Testis (tissue), 3 donors: ENCODE results near the gene KPTN. TPM values are rescaled to one million over a fixed set of nuclear protein-coding genes. Genes with fewer than 3 reads are reported as not detected.

Experiments
- DNase-seq: peaks from one replicate; pipeline ENCODE4 v3.0.0-alpha.2; 2019
- H3K27ac ChIP-seq, 2 donors: fragments of 200-600 bp; sonication (generic); one replicate each; pipeline ENCODE4 v1.5.1; 2019
- H3K27me3 ChIP-seq: fragments of 200-600 bp; sonication (generic); one replicate; pipeline ENCODE4 v1.5.1; 2019
- H3K36me3 ChIP-seq: fragments of 200-600 bp; sonication (generic); one replicate; pipeline ENCODE4 v1.5.1; 2017; ENCODE audit warnings: low read depth; ENCODE audit errors: missing control alignments
- H3K4me1 ChIP-seq: fragments of 200-600 bp; sonication (generic); one replicate; pipeline ENCODE4 v1.5.1; 2019
- H3K4me3 ChIP-seq, 2 donors: fragments of 200-600 bp; sonication (generic); one replicate each; pipeline ENCODE4 v1.5.1; 2017 to 2019
- H3K9me3 ChIP-seq: fragments of 200-600 bp; sonication (generic); one replicate; pipeline ENCODE4 v1.5.1; 2017
- CTCF ChIP-seq, 3 experiments: fragments of 450-650 bp in 2 of 3; fragments of 200-600 bp in 1 of 3; sonication (generic) in 1 of 3; IDR thresholded peaks; one replicate each; pipeline ENCODE4 v1.5.1; 2016 to 2019; ENCODE audit warnings: antibody characterized with exemption in 3 of 3, mild to moderate bottlenecking in 2 of 3, moderate library complexity in 1 of 3
- POLR2A ChIP-seq: fragments of 450-650 bp; IDR thresholded peaks from one replicate; pipeline ENCODE4 v1.6.1; 2017; ENCODE audit warnings: antibody characterized with exemption, mild to moderate bottlenecking, moderate library complexity
- whole genome bisulfite sequencing, 2 donors: methylation state at CpG; one replicate each; pipeline ENCODE4 v1.1.5; 2018; 5-methylcytosine and 5-hydroxymethylcytosine counted together
- intact Hi-C: fragments of 100-400 bp; cut with DNase I; formaldehyde crosslinking; loops from one replicate; pipeline ENCODE4 v1.15.1; 2023; ENCODE audit warnings: low total_unique reads
- polyA plus RNA-seq: library from polyadenylated mRNA; stranded (reverse); fragments of 350-450 nt; fragmentation: Illumina TruSeq; extraction: RNeasy Lipid Tissue Mini Kit (QIAGEN cat#74804); gene quantifications from one replicate; pipeline ENCODE4 v1.2.3, GENCODE V29; 2014; ENCODE audit warnings: low read depth, low replicate concordance; ENCODE audit not compliant: insufficient read depth
- total RNA-seq, 2 donors: library from RNA; depleted of rRNA; stranded (reverse); fragments of >200 nt; gene quantifications; one replicate each; pipeline ENCODE4 v1.2.3, GENCODE V29; 2016

KPTN gene
- total and polyA plus RNA-seq, 3 donors from 2014 or later, result 12.9 to 30.0 (median 13.5) TPM

GRCh38 chr19:47503130-47503825 is 19.3 kb upstream of the KPTN start:
- Histone ChIP-seq H3K4me3 (no peak overlapping the region), H3K36me3 (no peaks in the 10 kb centered on the region), H3K27ac (no peak overlapping the region), H3K4me1 (peaks cover 21% of the 10 kb centered on the region), H3K27me3 (no peaks in the 10 kb centered on the region), H3K9me3 (no peaks in the 10 kb centered on the region)
- no peak for DNase-seq
- TF ChIP-seq POLR2A (no peak), CTCF (IDR thresholded peaks at IDR 0.05) (no peak)
- intact Hi-C loops, result no loop called here
- WGBS, 2 donors, result 87 to 92% methylated on average over 11 to 13 of the region's 13 CpGs

- Histone ChIP-seq H3K9me3 (no peaks in the 10 kb centered on the region), H3K36me3 (no peaks in the 10 kb centered on the region), H3K4me1 (no peaks in the 10 kb centered on the region), H3K27me3 (no peaks in the 10 kb centered on the region), H3K27ac (no peak overlapping the region), H3K4me3 (no peak overlapping the region)
- 86 to 89% methylated on average over 29 to 32 of the region's 32 CpGs for whole genome bisulfite sequencing, 2 donors
- intact Hi-C loops, result no loop called here
- TF ChIP-seq CTCF (IDR thresholded peaks at IDR 0.05), result no peak
- no peak for TF ChIP-seq POLR2A
- DNase-seq, result no peak
Measured at GRCh38 chr19:47499863-47500830, 16.1 kb upstream of the KPTN start.

- H3K27ac ChIP-seq, result no peak overlapping the region
- H3K27me3 ChIP-seq, result no peaks in the 10 kb centered on the region
- no peaks in the 10 kb centered on the region for H3K36me3 ChIP-seq
- intact Hi-C loops, result no loop called here
- H3K4me1 ChIP-seq, result no peaks in the 10 kb centered on the region
- TF ChIP-seq CTCF (IDR thresholded peaks at IDR 0.05) (no peak), POLR2A (no peak)
- H3K9me3 ChIP-seq, result no peaks in the 10 kb centered on the region
- no peak overlapping the region for H3K4me3 ChIP-seq
- 89 to 92% methylated on average over 3 to 7 of the region's 7 CpGs for WGBS, 2 donors
- no peak for DNase-seq
Measured at GRCh38 chr19:47499371-47499770, 15.4 kb upstream of the KPTN start.

- intact Hi-C loops, result no loop called here
Measured at GRCh38 chr19:47498561-47498960, 14.5 kb upstream of the KPTN start.

More at GRCh38 chr19:47498561-47498960, 14.5 kb upstream of the KPTN start:
- no peaks in the 10 kb centered on the region for H3K27me3 ChIP-seq
- no peaks in the 10 kb centered on the region for H3K4me1 ChIP-seq
- whole genome bisulfite sequencing, 2 donors, result 97% methylated on average over 5 of the region's 5 CpGs
- no peak overlapping the region for H3K4me3 ChIP-seq
- no peak for DNase-seq
- TF ChIP-seq POLR2A, result no peak
- TF ChIP-seq CTCF (IDR thresholded peaks at IDR 0.05), result no peak
- no peaks in the 10 kb centered on the region for H3K36me3 ChIP-seq
- no peaks in the 10 kb centered on the region for H3K9me3 ChIP-seq
- H3K27ac ChIP-seq, result no peak overlapping the region
